Measurements from ENCODE around the gene CDK1.

CDK1 gene

DNA sequence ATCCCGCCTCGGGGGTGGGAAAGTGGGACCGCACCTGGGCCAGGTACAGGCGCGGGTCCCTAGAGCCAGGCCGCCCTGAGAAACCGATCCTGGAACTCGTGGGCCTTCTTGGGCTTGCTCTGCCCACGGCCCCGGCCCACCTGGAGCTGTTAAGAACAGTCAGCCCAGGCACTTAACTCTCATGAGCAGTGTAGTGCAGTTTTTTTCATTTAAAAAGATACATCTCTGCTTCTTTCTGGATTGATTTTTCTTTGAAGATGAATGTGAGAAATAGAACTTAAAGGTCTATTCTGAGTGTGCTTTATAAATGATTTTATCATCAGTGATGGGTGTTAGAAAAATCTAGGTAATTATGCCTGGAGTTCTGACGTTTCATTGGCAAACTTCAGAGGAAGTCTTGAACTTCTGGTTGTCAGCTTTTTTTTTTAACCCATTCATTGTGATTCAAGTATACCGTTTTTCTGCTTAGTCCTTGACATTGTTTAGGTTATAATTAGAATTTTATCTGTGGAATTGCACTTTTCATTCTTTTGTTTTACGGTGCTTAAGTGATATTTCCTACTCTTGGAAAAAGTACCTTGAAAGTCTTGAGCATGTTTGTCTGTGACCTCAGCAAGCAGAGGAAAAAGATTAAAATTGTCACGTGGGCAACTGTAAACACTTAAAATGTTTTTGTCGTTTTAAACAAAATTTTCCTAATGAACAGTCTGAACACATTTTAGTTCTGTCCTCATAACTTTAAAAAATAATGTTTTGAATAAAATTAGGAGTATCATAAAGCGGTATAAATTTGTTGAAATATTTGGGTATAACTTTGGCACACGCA is 906 bp downstream of the CDK1 start:
- no peak for DNase-seq

DNA sequence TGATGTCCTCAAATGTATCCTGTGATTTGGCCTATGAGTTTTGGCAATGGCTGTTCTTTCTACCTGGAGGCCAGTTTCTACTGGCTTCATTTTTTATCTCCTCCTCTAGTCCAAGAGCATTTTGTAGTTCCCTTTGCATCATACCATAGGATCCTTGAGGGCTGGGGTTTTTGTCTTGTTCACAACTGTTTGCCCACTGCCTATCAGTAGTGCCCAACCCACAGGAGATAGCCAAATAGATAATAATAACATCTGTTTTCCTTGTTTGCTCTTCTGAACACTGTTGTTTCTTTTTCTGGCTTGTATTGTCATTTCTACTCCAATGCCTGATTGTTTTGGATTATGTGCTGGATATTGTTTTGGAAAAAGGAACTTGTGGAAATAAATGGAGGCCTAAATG is 3.4 kb downstream of the CDK1 start:
- DNase-seq: no peak

DNA sequence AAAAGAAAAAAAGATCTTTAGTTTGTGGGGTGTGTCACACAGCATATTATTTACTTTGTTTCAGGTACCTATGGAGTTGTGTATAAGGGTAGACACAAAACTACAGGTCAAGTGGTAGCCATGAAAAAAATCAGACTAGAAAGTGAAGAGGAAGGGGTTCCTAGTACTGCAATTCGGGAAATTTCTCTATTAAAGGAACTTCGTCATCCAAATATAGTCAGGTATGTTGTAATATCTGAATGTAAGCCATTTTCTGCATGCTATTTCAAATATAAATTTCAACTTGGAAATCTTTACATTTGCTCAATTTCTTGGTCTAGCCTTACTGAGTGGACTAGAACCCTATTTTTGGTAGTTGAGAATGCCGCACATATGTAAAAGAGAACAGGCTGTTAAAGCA is 6.4 kb downstream of the CDK1 start:
- DNase-seq: no peak

DNA sequence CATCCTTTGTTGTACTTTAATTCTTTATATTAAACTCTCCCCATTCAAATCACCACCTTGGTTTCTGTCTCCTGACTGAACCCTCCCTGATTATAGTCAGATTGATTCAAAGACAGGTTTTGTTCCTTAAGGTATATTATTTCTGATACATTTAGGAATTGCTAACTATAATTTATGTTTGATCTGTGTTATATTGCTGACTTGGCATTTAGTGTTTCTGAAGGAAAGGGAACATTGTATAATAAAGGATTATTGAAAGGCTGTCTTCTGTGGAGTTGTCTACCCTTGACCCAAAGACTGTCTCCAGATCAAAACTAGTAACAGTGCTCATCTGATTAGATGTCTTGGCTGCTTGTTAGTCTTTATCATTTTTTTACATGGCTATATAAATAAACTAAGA is 10.3 kb downstream of the CDK1 start:
- no peak for DNase-seq

DNA sequence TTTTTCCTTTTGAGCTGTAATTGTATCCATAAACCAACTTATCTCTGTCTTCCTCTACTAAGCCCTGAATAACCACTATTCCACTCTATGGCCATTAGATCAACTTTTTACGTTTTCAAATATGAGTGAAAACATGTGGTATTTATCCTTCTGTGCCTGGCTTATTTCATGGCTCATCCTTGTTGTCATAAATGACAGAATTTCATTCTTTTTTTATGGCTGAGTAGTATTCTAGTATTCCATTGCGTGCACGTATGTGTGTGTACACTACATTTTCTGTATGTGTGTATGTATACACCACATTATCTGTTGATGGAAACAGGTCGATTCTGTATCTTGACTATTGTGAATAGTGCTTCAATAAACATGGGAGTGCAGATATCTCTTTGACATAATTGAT is 11.1 kb downstream of the CDK1 start:
- no peak for DNase-seq

DNA sequence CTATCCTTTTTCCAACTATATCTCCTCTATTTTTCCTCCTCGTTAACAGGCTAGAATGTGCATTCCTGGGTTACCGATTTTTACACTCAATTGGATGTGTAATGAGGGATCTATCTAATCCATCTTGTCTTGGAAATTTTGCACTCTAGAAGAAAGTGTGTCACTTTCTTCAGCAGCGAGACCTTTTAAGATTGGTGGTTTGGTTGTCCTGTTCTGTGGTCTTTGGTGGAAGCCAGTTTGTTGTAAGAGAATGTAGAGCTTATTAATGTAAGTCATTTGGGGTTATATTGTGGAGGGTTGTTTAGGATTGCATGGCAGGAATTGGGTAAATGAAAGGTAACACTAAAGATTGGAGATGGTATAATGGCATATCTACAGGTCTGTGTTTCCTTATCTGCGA is 16.7 kb downstream of the CDK1 start:
- no peak for DNase-seq

DNA sequence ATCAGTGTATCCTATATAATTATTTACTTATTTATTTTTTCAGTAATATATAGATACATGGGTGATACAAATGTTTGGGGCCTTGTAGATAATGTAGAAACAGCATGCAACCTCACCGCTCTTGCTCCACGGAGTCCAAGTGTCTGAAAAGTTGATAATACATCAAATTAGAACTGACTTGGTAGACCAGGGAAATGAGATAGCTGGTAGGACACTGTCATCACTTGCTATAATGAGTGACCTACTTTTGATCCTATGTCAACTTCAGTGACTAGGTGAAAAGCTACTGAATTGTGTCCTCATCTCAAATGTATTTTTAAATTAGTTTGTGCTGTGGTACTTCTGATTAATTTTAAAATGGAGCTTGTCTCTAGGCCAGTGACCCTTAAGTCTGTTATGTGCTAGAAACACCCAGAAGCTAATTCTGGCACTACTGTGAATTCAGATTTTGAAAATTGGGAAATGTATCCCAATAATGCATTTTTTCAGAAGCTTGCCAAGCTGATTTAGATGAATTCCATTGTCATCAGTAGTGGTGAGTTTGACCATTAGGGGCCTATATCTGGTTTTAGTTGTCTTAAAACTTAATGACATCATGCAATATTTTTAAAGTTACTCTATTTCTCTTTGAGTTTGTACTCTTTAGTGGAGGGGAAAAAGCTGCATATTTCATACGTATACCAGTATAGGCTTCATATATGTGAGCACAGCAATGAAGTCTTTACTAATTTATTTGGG is 17.4 kb downstream of the CDK1 start:
- DNase-seq: no peak

DNA sequence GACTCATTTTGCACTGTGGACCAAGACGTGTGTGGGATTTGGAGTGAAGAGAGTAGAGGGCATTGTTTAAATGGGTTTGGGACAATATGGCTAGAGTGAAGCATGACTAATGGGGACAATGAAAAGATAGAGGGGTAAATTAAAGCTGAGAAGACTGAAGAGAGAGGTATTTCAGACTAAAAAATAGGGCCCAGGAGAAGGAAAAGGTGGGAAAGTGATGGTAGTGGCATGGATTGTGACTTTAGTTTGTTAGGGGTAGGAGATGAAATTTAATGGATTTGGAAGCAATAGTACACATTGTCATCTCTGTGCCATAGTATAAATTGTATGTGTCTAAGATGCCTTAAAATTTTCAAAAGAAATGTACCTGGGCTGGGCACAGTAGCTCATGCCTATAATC is 18.2 kb downstream of the CDK1 start:
- no peak for DNase-seq

DNA sequence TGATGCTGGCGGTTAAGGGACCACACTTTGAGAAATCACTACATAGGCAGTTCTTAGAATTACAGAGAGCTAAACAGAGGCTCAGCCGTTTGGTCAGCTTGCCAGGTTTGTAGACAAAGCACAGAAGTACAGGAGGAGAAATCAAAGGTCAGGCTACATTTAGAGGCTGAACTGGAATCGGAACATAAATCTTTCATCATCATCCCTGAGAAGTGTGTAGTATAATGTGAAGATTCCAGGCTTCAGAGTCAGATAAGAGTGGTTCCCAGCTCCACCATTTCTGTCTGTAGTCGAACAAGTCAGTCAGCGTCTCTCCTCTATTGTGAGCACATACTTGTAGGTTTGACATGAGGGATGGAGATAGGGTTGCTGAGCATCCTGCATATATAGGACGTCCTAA is 18.9 kb downstream of the CDK1 start:
- DNase-seq: no peak

DNA sequence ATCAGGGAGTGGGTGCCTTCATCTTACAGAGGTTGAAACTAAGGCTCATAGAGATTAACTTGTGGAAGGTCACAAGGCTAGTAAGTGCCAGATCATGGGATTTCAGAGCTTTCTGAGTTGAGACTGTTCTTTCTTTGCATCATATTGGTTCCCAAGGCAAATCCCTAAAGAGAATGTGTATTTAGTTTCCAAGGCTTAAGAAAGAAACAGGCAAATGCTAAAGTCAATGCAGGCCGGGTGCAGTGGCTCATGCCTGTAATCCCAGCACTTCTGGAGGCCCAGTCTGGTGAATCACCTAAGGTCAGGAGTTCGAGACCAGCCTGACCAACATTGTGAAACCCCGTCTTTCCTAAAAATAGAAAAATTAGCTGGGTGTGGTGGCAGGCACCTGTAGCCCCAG is 19.8 kb downstream of the CDK1 start:
- DNase-seq: no peak

DNA sequence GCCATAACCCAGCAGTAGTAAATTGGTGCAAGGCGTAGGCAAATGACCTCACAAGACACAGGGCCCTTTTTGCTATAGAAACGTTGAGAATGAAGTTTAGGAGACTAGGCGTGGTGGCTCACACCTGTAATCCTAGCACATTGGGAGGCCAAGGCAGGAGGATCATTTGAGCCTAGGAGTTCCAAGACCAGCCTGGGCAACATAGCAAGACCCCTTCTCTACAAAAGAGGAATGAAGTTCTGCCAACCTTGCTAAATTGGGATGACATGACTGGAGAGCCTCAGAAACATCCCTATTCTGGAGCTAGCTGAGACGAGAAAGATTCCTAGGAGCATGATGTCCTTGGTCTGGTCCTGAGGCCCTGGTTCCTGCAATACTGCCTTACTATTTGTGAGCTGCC is 20.6 kb downstream of the CDK1 start:
- no peak for DNase-seq

DNA sequence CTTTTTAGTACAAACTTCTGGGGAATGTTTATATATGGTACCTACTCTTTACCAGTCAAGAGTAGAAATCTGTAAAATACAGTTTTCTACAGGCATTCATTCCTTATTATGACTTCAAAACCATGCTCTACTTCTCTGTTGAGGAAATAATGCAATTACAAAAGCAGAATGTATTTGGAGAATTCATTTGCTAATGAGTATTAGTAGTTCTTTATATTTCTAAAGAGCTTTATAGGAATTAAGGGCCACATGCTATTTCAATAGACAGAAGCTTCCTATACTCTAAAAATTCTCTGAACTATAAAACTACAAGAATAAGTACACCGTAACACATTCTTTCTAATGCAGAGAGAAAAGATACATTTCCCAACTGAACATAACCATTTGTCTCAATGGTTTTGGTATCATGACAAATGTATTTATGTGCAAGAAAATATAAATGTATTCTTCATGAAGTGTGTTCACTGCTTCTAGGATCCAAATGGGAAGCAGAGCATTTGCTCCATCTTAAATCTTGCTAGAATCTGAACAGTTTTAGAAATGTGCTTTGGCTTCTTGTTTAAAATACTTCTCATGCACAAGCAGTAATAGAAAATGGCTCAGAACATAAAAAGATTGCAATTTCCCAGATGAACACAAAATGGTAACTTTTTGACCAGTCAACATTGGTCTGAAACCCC is 21.8 kb downstream of the CDK1 start:
- no peak for DNase-seq

DNA sequence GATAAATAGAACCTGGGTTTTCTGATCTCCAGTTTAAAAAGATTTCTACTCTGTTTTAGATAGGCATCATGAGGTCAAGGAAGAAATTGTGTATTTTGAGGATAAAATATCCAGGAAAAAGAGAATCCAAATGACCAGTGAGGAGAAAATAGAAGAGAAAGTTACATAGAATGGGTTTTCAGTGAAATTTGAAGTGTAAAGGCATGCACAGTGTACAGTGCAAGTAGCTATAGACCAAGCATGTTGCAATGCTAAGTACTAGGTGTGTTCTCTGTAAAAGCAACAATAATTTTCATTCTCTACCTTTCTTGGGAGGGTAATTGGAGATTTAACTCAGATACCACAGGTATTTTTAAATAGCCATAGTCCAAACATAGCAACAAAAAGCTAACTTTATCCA is 22.6 kb downstream of the CDK1 start:
- no peak for DNase-seq

DNA sequence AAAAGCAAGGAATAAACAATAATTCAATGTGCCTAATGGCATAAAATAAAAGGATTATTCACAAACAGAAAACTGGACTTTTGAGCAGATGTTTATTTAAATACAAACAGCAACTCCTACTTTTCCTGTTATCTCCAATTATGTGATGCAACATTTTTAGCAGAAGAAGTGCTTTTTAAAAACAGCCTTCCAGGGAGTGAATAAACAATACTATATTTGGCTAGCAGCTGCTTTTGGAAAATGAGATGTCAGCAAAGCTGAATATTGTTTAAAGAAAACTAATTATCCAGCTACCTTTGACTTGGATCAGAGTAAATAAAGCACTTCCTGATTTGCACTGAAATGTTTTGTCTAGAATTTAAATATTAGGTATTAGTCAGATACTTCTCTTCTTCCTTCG is 23.2 kb downstream of the CDK1 start:
- DNase-seq: no peak

DNA sequence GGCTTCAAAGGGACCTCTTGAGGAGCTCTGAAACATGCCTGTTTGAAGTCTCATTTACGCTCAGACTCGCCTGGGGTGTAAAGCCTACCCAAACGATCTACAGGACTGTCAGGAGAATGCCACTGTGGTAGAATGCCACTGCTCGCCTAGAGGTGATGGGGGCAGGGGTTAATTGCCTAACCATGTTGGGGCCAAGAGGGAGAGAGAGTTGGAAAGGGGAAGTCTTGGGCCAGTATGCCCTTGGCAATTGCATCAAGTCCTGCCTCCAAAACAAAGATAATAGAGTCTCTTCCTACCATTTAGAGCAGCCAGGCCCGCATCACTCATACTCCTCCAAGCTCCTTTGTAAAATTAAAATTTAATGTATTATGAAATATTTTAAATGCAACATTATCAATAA is 25.2 kb downstream of the CDK1 start:
- DNase-seq: no peak

DNA sequence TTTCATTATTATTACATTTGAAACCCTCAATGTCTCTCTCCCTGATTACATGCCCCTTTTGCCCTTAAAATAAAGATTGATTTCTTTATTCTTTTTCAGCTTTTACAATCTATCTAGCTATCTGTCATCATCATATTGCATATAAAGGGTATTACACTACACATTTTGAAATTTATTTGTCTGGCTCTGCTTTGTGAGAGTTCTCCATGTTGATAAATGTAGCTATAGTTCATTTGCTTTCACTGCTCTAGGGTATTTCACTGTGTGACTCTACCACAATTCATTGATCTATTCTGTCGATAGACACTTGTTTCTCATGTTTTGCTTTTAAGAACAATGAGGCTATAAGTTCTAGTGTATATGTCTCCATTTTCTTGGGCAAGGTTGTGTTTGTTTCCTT is 25.6 kb downstream of the CDK1 start:
- no peak for DNase-seq

DNA sequence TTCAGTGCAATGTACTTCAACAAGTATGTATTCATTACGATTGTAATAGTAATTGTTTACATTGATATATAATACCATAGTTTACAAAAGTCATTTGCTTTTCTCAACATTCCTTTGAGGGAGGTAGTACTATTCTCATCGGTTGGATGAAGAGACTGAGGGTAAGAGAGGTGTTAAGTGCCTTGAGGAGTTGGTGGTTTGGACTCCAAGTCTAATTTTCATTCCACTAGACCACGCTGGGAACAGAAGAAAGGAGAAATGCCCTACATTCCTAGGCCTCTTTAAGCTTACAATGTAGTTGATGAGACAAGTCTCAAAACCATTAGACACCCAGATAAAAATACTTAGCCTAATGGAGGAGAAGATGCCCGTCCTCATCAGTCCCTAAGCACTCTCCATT is 28.6 kb downstream of the CDK1 start:
- no peak for DNase-seq

DNA sequence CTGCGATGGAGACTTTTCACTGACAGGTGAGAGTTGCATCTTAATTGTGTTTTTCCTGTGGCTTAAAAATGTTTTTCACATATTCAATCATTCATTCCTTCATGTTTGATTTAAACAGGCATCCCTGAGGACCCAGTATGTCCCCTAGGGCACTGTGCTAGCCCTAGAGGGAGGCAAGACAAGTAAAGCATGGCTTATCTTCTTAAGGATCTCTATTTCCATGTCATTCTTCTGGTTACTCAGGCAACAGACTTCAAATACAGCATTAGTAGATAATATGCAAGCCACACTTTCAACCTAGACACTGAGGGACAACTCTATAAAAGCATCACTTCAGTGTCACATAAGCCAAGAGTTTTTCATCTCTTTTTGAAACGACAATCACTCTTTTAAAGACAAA is 29.2 kb downstream of the CDK1 start:
- no peak for DNase-seq

DNA sequence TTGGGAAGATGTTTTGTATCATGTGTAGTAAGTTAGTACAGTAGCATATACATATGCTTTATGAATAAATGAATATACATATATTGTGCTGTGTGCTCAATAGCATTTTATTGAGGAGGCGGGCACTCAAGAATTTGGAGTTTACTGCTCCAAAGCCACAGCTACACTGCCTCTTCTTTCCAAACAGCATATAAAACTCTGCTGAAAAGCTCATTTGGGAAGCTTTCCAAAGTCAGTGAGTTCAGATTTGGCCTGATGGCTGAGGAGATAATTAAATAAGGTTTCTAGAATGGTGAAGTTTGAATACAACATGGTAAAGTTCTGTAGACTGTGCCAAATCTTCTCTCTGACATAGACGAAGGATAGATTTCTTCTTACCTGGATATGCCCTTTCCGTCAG is 29.8 kb downstream of the CDK1 start:
- DNase-seq: no peak

DNA sequence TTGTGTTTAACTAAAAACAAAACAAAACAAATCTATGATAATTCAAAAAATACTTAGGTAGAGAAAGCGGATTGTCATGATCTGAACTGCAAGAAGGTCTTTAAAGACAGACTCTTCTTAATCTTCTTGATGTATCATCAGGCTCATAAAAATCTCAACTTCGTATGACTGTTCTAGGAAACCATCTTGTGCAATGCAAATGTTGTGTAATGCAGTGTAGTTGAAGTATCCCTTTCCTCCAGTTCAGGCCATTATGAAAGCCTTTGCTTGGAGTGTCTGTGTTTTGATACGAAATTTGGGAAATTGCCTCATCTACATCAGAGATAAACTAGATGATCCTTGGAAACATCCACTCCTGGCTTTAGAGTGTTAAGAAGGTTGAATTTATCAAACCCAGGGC is 30.9 kb downstream of the CDK1 start:
- DNase-seq: no peak

DNA sequence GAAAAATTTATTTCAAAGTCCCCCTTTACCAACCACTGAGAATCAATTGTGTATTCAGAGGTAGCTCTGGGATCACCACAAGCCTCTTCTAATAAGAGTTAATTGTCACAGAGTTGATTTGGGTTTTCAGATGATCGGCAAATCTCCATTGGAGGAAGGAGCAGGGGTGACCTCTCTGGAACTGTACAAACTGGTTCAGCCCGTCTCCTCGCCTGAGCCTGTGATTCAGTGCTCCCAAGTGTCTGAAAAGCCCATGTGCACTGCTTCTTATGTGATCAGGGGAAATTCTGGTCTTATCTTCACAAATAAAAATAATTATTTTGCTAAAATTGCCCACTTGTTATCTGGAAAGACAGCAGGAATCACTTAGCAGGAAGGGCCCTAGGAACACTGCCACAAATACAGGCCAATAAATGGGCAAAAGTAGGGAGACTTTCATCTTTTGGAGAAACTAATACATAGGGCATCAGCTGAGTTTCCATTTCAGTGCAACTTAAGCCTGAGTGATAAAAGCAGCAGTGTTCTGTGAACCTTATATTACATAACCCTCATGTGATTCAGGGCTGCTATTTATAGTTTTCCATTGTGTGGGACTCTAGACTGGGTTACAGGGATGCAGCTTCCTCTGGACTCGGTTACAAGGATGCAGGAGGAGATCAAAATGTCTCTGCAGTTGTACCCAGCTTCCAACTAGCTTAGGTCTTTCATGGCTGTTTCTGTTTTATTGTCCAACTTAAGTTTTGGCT is 32.3 kb downstream of the CDK1 start:
- DNase-seq: no peak

DNA sequence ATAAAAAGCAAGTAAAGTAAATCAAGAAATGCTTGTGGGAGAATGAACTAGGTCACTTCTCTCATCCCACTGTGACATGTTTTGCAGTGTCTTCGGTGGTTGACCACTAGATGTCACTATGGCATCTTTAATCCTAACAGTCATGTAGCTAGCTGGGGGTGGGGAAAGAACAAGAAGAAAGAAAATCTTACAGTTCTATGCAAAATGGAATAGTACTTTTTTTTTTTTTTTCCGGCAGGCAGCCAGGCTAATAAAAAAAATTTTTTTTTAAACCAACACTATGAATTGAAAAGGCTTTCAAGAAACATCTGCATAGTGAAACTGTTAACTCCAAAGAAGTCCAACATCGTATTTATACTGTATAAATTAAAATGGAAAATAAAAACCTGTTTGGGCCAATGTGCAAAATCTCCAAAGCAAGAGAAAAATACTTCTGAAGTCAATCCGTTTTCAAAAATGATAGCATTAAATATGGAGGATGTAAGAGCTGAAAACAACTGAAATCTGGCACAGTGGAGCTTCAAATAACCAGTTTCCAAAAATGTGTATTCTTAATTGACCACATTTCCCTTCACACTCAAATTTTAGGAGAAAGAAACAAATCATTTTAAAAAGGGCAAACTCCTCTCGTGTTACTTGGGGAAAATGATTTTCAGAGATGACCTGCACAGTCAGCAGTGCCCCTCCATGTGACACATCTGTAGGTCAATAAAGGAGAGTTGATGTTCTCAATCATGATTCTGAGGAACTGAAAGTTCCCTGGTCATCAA is 38.5 kb downstream of the CDK1 start:
- DNase-seq: no peak

DNA sequence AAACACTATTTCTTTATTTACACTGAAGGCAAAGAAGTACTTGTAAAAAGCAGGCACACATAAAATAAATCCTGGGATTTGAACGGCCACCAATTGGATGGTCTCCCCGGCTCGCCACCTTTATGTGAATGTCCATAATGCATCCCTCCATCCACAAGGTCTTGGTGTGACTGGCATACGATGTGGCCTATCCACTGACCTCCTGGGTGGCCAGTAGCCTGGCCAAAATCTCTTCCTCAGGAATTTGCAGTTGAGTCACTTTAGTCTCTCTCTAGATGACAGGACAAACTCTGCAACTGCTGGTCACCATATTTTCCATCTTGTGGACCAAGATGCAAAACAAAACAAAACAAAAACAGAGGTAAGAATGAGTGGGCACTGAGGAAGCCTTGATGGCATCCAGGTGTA is 39.1 kb downstream of the CDK1 start:
- DNase-seq: no peak
